Lower leg skin (tissue), 4 donors: Measurements from ENCODE around the gene LRRTM3. TPM values are rescaled to one million over a fixed set of nuclear protein-coding genes. Genes with fewer than 3 reads are reported as not detected.

Experiments used
- DNase-seq, 2 donors: peaks; one replicate each; pipeline ENCODE4 v3.0.0-alpha.2; 2019; ENCODE audit warnings: low spot score in 2 of 2
- H3K4me3 ChIP-seq: fragments of 200-600 bp; sonication (generic); 2 replicates; pipeline ENCODE4 v1.5.1; 2017; ENCODE audit warnings: mild to moderate bottlenecking, low read depth; ENCODE audit not compliant: poor library complexity, severe bottlenecking
- POLR2A ChIP-seq, 2 donors: fragments of 450-650 bp; IDR thresholded peaks; one replicate each; pipeline ENCODE4 v1.6.1; 2016 to 2017; ENCODE audit warnings: antibody characterized with exemption in 2 of 2, mild to moderate bottlenecking in 1 of 2, moderate library complexity in 1 of 2
- WGBS, 2 donors: methylation state at CpG; one replicate each; pipeline ENCODE4 v1.1.5; 2018; 5-methylcytosine and 5-hydroxymethylcytosine counted together
- intact Hi-C: fragments of 100-400 bp; cut with DNase I; formaldehyde crosslinking; loops from one replicate; pipeline ENCODE4 v1.15.0; 2023; ENCODE audit warnings: low total_unique reads
- total RNA-seq, 4 donors: library from RNA; depleted of rRNA; stranded (reverse); fragments of >200 nt; gene quantifications; one replicate each; pipeline ENCODE4 v1.1.0, GENCODE V29; 2016
- TF ChIP-seq, protein P1 (sequence below), 3 donors: fragments of 450-650 bp; IDR thresholded peaks; one replicate each; pipeline ENCODE4 v1.5.1; 2016; ENCODE audit warnings: antibody characterized with exemption in 3 of 3, mild to moderate bottlenecking in 3 of 3, moderate library complexity in 2 of 3

LRRTM3 gene
- total RNA-seq, 4 donors from 2014 or later: not detected

- H3K4me3 ChIP-seq: no peak overlapping the region
- DNase-seq: no peak
- TF ChIP-seq, protein P1, sequence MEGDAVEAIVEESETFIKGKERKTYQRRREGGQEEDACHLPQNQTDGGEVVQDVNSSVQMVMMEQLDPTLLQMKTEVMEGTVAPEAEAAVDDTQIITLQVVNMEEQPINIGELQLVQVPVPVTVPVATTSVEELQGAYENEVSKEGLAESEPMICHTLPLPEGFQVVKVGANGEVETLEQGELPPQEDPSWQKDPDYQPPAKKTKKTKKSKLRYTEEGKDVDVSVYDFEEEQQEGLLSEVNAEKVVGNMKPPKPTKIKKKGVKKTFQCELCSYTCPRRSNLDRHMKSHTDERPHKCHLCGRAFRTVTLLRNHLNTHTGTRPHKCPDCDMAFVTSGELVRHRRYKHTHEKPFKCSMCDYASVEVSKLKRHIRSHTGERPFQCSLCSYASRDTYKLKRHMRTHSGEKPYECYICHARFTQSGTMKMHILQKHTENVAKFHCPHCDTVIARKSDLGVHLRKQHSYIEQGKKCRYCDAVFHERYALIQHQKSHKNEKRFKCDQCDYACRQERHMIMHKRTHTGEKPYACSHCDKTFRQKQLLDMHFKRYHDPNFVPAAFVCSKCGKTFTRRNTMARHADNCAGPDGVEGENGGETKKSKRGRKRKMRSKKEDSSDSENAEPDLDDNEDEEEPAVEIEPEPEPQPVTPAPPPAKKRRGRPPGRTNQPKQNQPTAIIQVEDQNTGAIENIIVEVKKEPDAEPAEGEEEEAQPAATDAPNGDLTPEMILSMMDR (IDR thresholded peaks at IDR 0.05): no peak
- no peak for TF ChIP-seq POLR2A (IDR thresholded peaks at IDR 0.05)
- intact Hi-C loops: no loop called here
- WGBS, 2 donors: 33 to 41% methylated on average over 4 of the region's 4 CpGs
These were observed 153.3 kb downstream of the LRRTM3 start for GRCh38 chr10:67079126-67079525.

- 26 to 36% methylated on average over 2 of the region's 2 CpGs for WGBS, 2 donors
- no peak overlapping the region for H3K4me3 ChIP-seq
- intact Hi-C loops: no loop called here
- TF ChIP-seq, protein P1 (IDR thresholded peaks at IDR 0.05): no peak
- TF ChIP-seq POLR2A (IDR thresholded peaks at IDR 0.05): no peak
- no peak for DNase-seq
These were observed 160.7 kb downstream of the LRRTM3 start for GRCh38 chr10:67086327-67087134.

DNA sequence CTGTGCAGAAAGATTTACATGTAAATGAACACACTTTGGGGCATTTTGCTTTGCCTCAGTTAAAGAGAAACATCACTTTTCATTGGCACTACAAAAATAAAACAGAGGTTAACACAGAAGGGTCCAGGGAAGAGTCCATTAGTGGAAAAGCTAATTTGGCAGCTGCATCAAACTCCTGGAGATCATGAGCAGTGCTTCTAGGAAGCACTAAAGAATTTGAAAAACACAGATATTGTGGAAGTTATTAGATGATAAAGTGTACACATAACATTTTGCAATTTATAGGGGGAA, 161.2 kb downstream of the LRRTM3 start:
- no peak overlapping the region for H3K4me3 ChIP-seq
- DNase-seq: no peak
- TF ChIP-seq POLR2A (IDR thresholded peaks at IDR 0.05): no peak
- TF ChIP-seq, protein P1 (IDR thresholded peaks at IDR 0.05): no peak
- intact Hi-C loops: no loop called here

GRCh38 chr10:67088036-67088435, 162.2 kb downstream of the LRRTM3 start:
- WGBS, 2 donors: 37 to 45% methylated on average over 1 of the region's 1 CpG
- no peak for TF ChIP-seq POLR2A (IDR thresholded peaks at IDR 0.05)
- TF ChIP-seq, protein P1 (IDR thresholded peaks at IDR 0.05): no peak
- H3K4me3 ChIP-seq: no peak overlapping the region
- intact Hi-C loops: no loop called here
- no peak for DNase-seq

- no peak for TF ChIP-seq POLR2A (IDR thresholded peaks at IDR 0.05)
- TF ChIP-seq, protein P1 (IDR thresholded peaks at IDR 0.05): no peak
- DNase-seq: no peak
- intact Hi-C loops: no loop called here
- no peak overlapping the region for H3K4me3 ChIP-seq
- WGBS, 2 donors: 41 to 50% methylated on average over 2 of the region's 2 CpGs
These were observed 169.7 kb downstream of the LRRTM3 start for GRCh38 chr10:67095531-67095930.

DNA sequence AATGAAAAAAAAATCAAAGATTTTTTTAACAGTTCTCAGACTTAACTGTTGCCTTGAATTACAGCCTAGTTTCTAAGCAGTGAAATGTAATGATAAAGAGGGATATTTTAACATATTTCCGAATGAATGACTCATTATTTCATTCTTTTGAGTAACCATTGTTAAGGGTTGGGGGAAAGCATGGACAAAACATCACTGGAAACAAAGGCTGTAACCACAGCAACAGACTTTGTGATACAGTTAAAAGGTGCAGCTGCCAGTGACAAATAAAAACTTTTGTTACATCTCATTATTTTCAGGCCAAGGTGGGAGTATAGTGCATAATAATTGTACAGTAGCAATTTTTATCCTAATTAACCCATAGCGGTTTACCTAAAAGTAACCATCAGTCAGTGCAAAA, 172.6 kb downstream of the LRRTM3 start:
- intact Hi-C loops: no loop called here
- H3K4me3 ChIP-seq: no peak overlapping the region
- WGBS, 2 donors: 60 to 63% methylated on average over 2 of the region's 2 CpGs
- no peak for TF ChIP-seq POLR2A (IDR thresholded peaks at IDR 0.05)
- TF ChIP-seq, protein P1 (IDR thresholded peaks at IDR 0.05): no peak
- DNase-seq: no peak
